ENCODE measurements around the gene CPXM1.

DNA sequence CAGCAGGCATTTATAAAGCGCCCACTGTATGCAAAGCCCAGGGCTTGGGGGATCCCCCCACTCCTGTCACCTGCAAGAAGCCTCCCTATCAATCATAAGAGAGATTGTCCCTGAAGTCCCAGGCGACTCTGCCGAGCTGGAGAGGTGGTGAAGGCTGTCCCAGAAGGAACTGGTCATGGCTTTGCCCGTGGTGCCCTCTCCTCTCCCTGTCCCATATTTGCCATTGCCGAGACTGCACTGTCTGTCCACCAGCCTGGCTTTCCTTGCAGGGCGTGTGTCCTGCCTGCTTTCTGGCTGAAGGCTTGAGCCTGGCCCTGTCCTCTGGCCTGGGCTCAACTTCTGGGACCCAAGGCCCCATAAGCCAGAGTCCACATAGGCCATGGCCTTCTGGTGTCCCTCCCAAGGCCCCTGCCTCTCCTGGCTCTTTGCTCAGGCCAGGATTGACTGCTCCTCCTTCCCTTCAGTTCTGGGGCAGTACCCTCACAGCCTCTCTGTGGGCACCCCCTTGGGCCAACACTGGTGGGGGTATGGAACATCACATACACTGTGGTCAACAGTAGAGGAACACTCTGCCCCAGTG is 46.9 kb downstream of the CPXM1 start:
- TF ChIP-seq, protein P1, sequence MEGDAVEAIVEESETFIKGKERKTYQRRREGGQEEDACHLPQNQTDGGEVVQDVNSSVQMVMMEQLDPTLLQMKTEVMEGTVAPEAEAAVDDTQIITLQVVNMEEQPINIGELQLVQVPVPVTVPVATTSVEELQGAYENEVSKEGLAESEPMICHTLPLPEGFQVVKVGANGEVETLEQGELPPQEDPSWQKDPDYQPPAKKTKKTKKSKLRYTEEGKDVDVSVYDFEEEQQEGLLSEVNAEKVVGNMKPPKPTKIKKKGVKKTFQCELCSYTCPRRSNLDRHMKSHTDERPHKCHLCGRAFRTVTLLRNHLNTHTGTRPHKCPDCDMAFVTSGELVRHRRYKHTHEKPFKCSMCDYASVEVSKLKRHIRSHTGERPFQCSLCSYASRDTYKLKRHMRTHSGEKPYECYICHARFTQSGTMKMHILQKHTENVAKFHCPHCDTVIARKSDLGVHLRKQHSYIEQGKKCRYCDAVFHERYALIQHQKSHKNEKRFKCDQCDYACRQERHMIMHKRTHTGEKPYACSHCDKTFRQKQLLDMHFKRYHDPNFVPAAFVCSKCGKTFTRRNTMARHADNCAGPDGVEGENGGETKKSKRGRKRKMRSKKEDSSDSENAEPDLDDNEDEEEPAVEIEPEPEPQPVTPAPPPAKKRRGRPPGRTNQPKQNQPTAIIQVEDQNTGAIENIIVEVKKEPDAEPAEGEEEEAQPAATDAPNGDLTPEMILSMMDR (IDR thresholded peaks at IDR 0.05) = no peak
- TF ChIP-seq POLR2AphosphoS5 (IDR thresholded peaks at IDR 0.05) = no peak
